PC-3 (cell line): ENCODE results near the gene GPR18.

Source experiments
- CTCF ChIP-seq: fragments of 300-600 bp; sonication (generic); conservative IDR thresholded peaks from 2 replicates; pipeline ENCODE4 v1.5.1; 2017; ENCODE audit warnings: antibody characterized with exemption, low read depth, mild to moderate bottlenecking, low read length
- EZH2 ChIP-seq: fragments of 300-600 bp; sonication (generic); IDR thresholded peaks from one replicate; pipeline ENCODE4 v1.6.1; 2017; ENCODE audit warnings: antibody characterized with exemption, mild to moderate bottlenecking, low read length; ENCODE audit not compliant: unreplicated experiment
- EZH2phosphoT487 ChIP-seq: fragments of 300-600 bp; sonication (generic); IDR thresholded peaks from 2 replicates; pipeline ENCODE4 v1.6.1; 2018; ENCODE audit warnings: mild to moderate bottlenecking, antibody characterized with exemption, low read length, borderline replicate concordance

DNA sequence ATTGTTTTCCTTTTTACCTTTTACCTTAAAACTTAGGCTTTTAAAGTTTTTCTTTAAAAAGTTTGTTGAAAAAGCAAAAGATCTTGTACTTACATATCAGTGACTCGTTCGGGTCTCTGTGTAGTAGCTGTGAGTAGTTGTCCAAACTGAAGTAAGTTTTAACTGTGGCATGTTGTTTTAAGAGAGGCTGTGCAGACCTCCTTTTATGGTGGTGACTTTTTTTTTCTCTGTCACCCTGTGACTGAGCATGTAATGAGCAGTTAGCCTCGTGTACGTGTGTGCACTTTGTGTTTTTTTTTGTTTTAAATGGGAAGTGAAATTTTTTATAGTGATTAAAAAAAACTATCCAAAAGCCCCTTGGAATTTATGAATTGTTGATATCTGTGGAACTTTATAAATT, 49.1 kb upstream of the GPR18 start, which contains the start of gene GPR183:
- TF ChIP-seq EZH2phosphoT487 (no peak), CTCF (no peak), EZH2 (no peak)
